HepG2 (cell line): ENCODE data around the gene PNLIPRP3. TPM values are rescaled to one million over a fixed set of nuclear protein-coding genes. Genes with fewer than 3 reads are reported as not detected.
A peak's percentile ranks its signal among the peaks of the same experiment; 100 is the strongest.

Experiments
- ATAC-seq: fragments of 200-7000 bp; cut with Tn5 transposase; 3 replicates; pipeline ENCODE4 v1.9.1; 2020; ENCODE audit warnings: mild to moderate bottlenecking, moderate library complexity
- BruUV-seq: library from RNA; stranded (reverse); fragments of 400-500 nt; replicated peaks from 2 replicates; lab custom pipeline; 2021; lab: Mats Ljungman, UMichigan
- CTCF ChIA-PET: fragments of 300-600 bp; formaldehyde crosslinking; extraction: SDS; loops from one replicate; lab custom pipeline; 2021; ENCODE audit warnings: low total read pairs, inconsistent platforms, low intra/inter-chr PET ratio; lab: Yijun Ruan, JAX
- POLR2A ChIA-PET: fragments of 350-600 bp; sonication (Branson Sonifier 250); formaldehyde crosslinking; loops from one replicate; lab custom pipeline; 2020; ENCODE audit warnings: antibody characterized with exemption, inconsistent platforms; lab: Yijun Ruan, JAX
- DNase-seq: peaks from one replicate; pipeline ENCODE4 v3.0.0-alpha.2; 2015; ENCODE audit warnings: low spot score
- FAIRE-seq: peaks from 3 replicates; lab custom pipeline; 2011; peaks lifted over from hg19 to GRCh38; lab: Jason Lieb, UNC
- H2AFZ ChIP-seq: one replicate; pipeline ENCODE4 v1.6.1; 2011; ENCODE audit warnings: low read length, inconsistent platforms
- H3K27ac ChIP-seq: fragments of 300-600 bp; 3 replicates; pipeline ENCODE4 v1.8.0; 2011; ENCODE audit warnings: mixed run types, mild to moderate bottlenecking, mixed read lengths, low read length, inconsistent platforms; ENCODE audit not compliant: insufficient read depth; ENCODE audit errors: extremely low read length
- H3K27me3 ChIP-seq, 2 experiments: fragments of 200-600 bp in 1 of 2; 2 replicates in 1 of 2; 3 replicates in 1 of 2; pipeline versions ENCODE4 v1.6.0 to v1.8.0; 2011; ENCODE audit warnings: low read length in 2 of 2, mild to moderate bottlenecking in 2 of 2, moderate library complexity in 2 of 2, inconsistent platforms in 1 of 2; ENCODE audit not compliant: insufficient read depth in 2 of 2, control insufficient read depth in 1 of 2
- H3K36me3 ChIP-seq, 2 experiments: fragments of 200-600 bp in 1 of 2; replicated peaks in 1 of 2; 2 replicates in 1 of 2; 3 replicates in 1 of 2; pipeline versions ENCODE4 v1.5.1 to v1.8.0; 2011; ENCODE audit warnings: low read length in 2 of 2, inconsistent platforms in 1 of 2; ENCODE audit not compliant: insufficient read depth in 2 of 2, control insufficient read depth in 1 of 2
- H3K4me1 ChIP-seq: 2 replicates; pipeline ENCODE4 v1.5.1; 2012; ENCODE audit warnings: low read length, inconsistent platforms; ENCODE audit not compliant: insufficient read depth
- H3K4me2 ChIP-seq: 2 replicates; pipeline ENCODE4 v1.6.0; 2011; ENCODE audit warnings: low read depth, low read length, inconsistent platforms
- H3K4me3 ChIP-seq, 3 experiments: fragments of 200-600 bp in 1 of 3; sonication (generic), shearing (Covaris generic) in 1 of 3; replicated peaks in 1 of 3; 2 replicates each; pipeline ENCODE4 v1.5.1; 2011 to 2016; ENCODE audit warnings: low read length in 3 of 3, inconsistent platforms in 2 of 3, low read depth in 2 of 3, mild to moderate bottlenecking in 2 of 3, control low read depth in 1 of 3, mixed read lengths in 1 of 3; ENCODE audit not compliant: insufficient read depth in 1 of 3
- H3K79me2 ChIP-seq: one replicate; pipeline ENCODE4 v1.6.1; 2011; ENCODE audit warnings: low read length, inconsistent platforms; ENCODE audit not compliant: insufficient read depth
- H3K9ac ChIP-seq: 2 replicates; pipeline ENCODE4 v1.6.0; 2011; ENCODE audit warnings: mild to moderate bottlenecking, low read depth, low read length, inconsistent platforms; ENCODE audit not compliant: insufficient read depth
- H3K9me3 ChIP-seq: 2 replicates; pipeline ENCODE4 v1.5.1; 2012; ENCODE audit warnings: mild to moderate bottlenecking, low read length
- H4K20me1 ChIP-seq: 2 replicates; pipeline ENCODE4 v1.6.0; 2011; ENCODE audit warnings: inconsistent platforms, mild to moderate bottlenecking, low read length, moderate library complexity; ENCODE audit not compliant: insufficient read depth
- HNF1A ChIP-seq, 2 experiments: sonication (generic) in 1 of 2; formaldehyde crosslinking in 1 of 2; IDR thresholded peaks; 2 replicates each; pipeline versions ENCODE4 v1.4.0 to v1.6.1; 2016 to 2020; ENCODE audit warnings: borderline replicate concordance in 1 of 2, low read depth in 1 of 2, mild to moderate bottlenecking in 1 of 2, missing genetic modification reagents in 1 of 2
- RFX3 ChIP-seq: IDR thresholded peaks from 2 replicates; pipeline ENCODE4 v1.6.1; 2016; ENCODE audit warnings: missing biosample characterization, missing genetic modification reagents
- STAG1 ChIP-seq: sonication (generic); formaldehyde crosslinking; IDR thresholded peaks from 2 replicates; pipeline ENCODE4 v1.4.0; 2020; ENCODE audit warnings: missing genetic modification reagents
- WGBS: methylation state at CpG from one replicate; pipeline ENCODE4 v1.1.6; 2017; ENCODE audit warnings: low lambda C conversion rate; 5-methylcytosine and 5-hydroxymethylcytosine counted together
- in situ Hi-C: cut with HindIII; loops from 2 replicates; pipeline ENCODE4 v1.10.0; 2017; ENCODE audit warnings: low pct_unique_long_range_greater_than_20kb; ENCODE audit not compliant: extremely low pct_ligation_motif_present
- intact Hi-C: fragments of 100-400 bp; cut with micrococcal nuclease; formaldehyde crosslinking; loops from one replicate; pipeline ENCODE4 v1.10.0; 2022; ENCODE audit not compliant: unreplicated experiment
- polyA plus RNA-seq, 8 experiments: library from polyadenylated mRNA; depleted of rRNA in 3 of 8; stranded (reverse) in 7 of 8; unstranded in 1 of 8; fragments of >200 nt; fragmentation: Illumina TruSeq in 4 of 8; extraction: Trizol in 4 of 8; gene quantifications; 2 replicates each; pipeline versions ENCODE4 v1.2.1 to v1.2.3, GENCODE V29; 2011 to 2016; ENCODE audit warnings: low read depth in 4 of 8, missing spikeins in 1 of 8, mixed read lengths in 1 of 8; ENCODE audit not compliant: insufficient read depth in 1 of 8
- total RNA-seq, 5 experiments: library from RNA; depleted of rRNA; stranded (reverse); fragments of >200 nt; fragmentation: Illumina TruSeq; extraction: Trizol; gene quantifications; 2 replicates each; pipeline ENCODE4 v1.2.3, GENCODE V29; 2016; ENCODE audit warnings: low read depth in 1 of 5
- TF ChIP-seq, protein P1 (sequence below): sonication (generic); formaldehyde crosslinking; IDR thresholded peaks from 2 replicates; pipeline ENCODE4 v1.9.0; 2021; ENCODE audit warnings: missing genetic modification reagents, mild to moderate bottlenecking, borderline replicate concordance
- TF ChIP-seq, protein P2 (sequence below): sonication (generic); formaldehyde crosslinking; IDR thresholded peaks from 2 replicates; pipeline ENCODE4 v1.5.0; 2020; ENCODE audit warnings: mild to moderate bottlenecking, missing genetic modification reagents, moderate library complexity

Gene PNLIPRP3
- total and polyA plus RNA-seq, 2 of the 13 experiments (the other 11 are each of a cell fraction or from before 2014, with no cell fraction given) = not detected

DNA sequence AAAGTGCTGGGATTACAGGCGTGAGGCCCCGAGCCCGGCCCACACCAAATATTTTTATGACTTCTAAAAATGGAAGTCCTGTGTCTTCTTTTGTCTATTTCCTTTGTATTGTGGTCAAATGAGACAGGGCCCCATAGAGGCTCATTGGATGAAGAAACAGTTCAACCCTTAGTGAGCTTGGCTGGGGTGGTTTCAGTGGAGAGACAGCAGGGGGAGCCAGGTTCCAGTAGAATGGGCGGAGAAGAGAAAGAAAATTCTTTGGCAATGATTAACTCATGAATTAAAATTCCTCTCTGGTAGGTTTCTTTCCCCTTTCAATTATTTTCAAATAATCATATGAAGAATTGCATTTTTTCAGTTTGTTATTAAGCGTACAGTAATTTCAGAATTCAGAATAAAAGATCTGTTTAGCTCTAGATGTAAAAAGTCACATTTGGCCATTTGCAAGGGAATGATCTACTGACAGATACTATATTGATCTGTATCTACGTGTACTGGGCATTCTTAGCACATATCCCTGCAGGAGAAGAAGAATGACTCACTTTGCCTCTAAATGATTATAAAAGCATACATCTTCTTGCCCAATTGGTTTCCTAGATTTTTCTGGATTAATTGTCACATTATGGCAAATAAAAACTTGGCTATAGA lies 43.2 kb downstream of the PNLIPRP3 start:
- intact Hi-C loops = loop anchor here (2.0 to 5.0 kb wide), 2 partner anchors 50 to 316 kb away; no protein-coding TSS in a partner anchor
- no peak overlapping the region for H3K4me2 ChIP-seq
- no peaks in the 10 kb centered on the region for H3K79me2 ChIP-seq
- no peak overlapping the region for H3K4me3 ChIP-seq
- CTCF ChIA-PET = no interaction called here
- no peak overlapping the region for H2AFZ ChIP-seq
- H4K20me1 ChIP-seq = no peaks in the 10 kb centered on the region
- in situ Hi-C loops = no loop called here
- peak; percentile 20 for DNase-seq
- ATAC-seq = peak; percentile 92
- BruUV-seq = no TSS peak
- no peaks in the 10 kb centered on the region for H3K9me3 ChIP-seq
- no peaks in the 10 kb centered on the region for H3K4me1 ChIP-seq
- no peaks in the 10 kb centered on the region for H3K36me3 ChIP-seq
- POLR2A ChIA-PET = no interaction called here
- no peaks in the 10 kb centered on the region for H3K27me3 ChIP-seq
- no peak overlapping the region for H3K9ac ChIP-seq
- WGBS = 6% methylated on average over 6 of the region's 6 CpGs
- no peak for FAIRE-seq
- TF ChIP-seq, protein P1, sequence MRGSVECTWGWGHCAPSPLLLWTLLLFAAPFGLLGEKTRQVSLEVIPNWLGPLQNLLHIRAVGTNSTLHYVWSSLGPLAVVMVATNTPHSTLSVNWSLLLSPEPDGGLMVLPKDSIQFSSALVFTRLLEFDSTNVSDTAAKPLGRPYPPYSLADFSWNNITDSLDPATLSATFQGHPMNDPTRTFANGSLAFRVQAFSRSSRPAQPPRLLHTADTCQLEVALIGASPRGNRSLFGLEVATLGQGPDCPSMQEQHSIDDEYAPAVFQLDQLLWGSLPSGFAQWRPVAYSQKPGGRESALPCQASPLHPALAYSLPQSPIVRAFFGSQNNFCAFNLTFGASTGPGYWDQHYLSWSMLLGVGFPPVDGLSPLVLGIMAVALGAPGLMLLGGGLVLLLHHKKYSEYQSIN = no peak
- TF ChIP-seq, protein P2, sequence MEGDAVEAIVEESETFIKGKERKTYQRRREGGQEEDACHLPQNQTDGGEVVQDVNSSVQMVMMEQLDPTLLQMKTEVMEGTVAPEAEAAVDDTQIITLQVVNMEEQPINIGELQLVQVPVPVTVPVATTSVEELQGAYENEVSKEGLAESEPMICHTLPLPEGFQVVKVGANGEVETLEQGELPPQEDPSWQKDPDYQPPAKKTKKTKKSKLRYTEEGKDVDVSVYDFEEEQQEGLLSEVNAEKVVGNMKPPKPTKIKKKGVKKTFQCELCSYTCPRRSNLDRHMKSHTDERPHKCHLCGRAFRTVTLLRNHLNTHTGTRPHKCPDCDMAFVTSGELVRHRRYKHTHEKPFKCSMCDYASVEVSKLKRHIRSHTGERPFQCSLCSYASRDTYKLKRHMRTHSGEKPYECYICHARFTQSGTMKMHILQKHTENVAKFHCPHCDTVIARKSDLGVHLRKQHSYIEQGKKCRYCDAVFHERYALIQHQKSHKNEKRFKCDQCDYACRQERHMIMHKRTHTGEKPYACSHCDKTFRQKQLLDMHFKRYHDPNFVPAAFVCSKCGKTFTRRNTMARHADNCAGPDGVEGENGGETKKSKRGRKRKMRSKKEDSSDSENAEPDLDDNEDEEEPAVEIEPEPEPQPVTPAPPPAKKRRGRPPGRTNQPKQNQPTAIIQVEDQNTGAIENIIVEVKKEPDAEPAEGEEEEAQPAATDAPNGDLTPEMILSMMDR = peak; percentile 43
- TF ChIP-seq STAG1 (CRISPR knock-in tag) (peak; percentile 31), RFX3 (CRISPR knock-in tag) (no peak), HNF1A (IDR thresholded peaks at IDR 0.05; ENCODE audit: low read depth) (peak; percentile 67; the same call in 1 of the 2 replicates), HNF1A (CRISPR knock-in tag; IDR thresholded peaks at IDR 0.05; ENCODE audit: borderline replicate concordance) (peak; percentile 63; the same call in 1 of the 2 replicates)
- no peak overlapping the region for H3K27ac ChIP-seq
